ENCODE data around the gene NTSR1.

DNA sequence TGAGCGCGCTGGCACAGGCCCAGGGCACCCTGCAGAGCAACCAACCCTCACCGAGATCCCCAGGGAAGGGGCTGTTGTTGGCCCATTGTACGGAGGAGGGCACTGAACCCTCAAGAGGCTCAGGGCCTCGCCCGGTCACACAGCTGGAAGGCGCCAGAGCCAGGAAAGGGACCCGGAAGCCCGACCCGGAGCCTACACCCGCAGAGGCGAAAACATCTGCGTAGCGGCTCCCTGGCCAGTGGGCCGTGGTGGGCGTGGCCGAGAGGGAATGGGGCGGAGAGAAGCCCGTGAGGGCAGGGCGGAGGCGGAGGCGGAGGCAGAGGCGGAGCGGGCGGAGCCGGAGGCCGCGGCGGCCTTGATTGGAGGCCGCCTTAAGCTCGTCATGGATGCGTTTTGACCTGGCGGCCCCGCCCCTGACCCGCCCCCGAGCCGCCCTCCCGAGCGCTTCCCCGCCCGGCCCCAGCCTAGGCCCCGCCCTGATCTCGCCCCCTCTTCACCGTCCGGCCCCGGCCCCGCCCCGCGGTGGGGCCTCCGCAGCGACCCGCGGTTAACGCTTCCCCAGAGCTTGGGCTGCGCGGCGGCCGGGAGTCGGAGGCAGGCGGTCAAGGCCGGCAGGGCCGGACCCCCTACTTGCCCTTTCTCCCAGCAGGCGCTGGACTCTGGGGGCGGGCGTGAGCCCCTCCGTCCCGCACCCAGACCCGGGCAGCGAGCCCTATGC lies 85.5 kb downstream of the NTSR1 start:
- TF ChIP-seq, protein P1, sequence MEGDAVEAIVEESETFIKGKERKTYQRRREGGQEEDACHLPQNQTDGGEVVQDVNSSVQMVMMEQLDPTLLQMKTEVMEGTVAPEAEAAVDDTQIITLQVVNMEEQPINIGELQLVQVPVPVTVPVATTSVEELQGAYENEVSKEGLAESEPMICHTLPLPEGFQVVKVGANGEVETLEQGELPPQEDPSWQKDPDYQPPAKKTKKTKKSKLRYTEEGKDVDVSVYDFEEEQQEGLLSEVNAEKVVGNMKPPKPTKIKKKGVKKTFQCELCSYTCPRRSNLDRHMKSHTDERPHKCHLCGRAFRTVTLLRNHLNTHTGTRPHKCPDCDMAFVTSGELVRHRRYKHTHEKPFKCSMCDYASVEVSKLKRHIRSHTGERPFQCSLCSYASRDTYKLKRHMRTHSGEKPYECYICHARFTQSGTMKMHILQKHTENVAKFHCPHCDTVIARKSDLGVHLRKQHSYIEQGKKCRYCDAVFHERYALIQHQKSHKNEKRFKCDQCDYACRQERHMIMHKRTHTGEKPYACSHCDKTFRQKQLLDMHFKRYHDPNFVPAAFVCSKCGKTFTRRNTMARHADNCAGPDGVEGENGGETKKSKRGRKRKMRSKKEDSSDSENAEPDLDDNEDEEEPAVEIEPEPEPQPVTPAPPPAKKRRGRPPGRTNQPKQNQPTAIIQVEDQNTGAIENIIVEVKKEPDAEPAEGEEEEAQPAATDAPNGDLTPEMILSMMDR (IDR thresholded peaks at IDR 0.05; ENCODE audit: low read depth, low read length): no peak
- no peak for TF ChIP-seq EZH2phosphoT487 (IDR thresholded peaks at IDR 0.05; ENCODE audit: low read depth)

Measured in OCI-LY3 (cell line).